Measurements from ENCODE around the gene EGLN1. TPM values are rescaled to one million over a fixed set of nuclear protein-coding genes. Genes with fewer than 3 reads are reported as not detected.
"Not testable (repeated sequence)": the region's sequence is repeated elsewhere in the genome, so short reads cannot be mapped to it uniquely, and the experiment has no call there.

Gene EGLN1
- total RNA-seq, 4 donors from 2014 or later: 36.6 to 48.5 (median 42.2) TPM

- DNase-seq: no peak
- Histone ChIP-seq H3K36me3 (no peaks in the 10 kb centered on the region), H3K27ac (no peak overlapping the region), H3K27me3 (no peaks in the 10 kb centered on the region), H3K4me3 (replicated peaks in 1 of 3) (no peak overlapping the region), H3K4me1 (no peaks in the 10 kb centered on the region), H3K9me3 (no peaks in the 10 kb centered on the region)
- intact Hi-C loops (cut with DNase I): no loop called here
- no peak for TF ChIP-seq CTCF (IDR thresholded peaks at IDR 0.05)
- no peak for TF ChIP-seq POLR2A (IDR thresholded peaks at IDR 0.05)
- 63 to 67% methylated on average over 2 of the region's 2 CpGs for WGBS, 2 donors
Measured at GRCh38 chr1:231460614-231461013, 38.5 kb upstream of the EGLN1 start.

- H3K4me3 ChIP-seq (replicated peaks in 1 of 3); H3K9me3 ChIP-seq; H3K27ac ChIP-seq; DNase-seq; H3K4me1 ChIP-seq; H3K36me3 ChIP-seq; H3K27me3 ChIP-seq; intact Hi-C loops (cut with DNase I): not testable (repeated sequence)
- 97 to 100% methylated on average over 1 of the region's 1 CpG for WGBS, 2 donors
Measured at GRCh38 chr1:231459438-231459837, 37.4 kb upstream of the EGLN1 start.

- intact Hi-C loops (cut with DNase I); H3K27ac ChIP-seq; H3K36me3 ChIP-seq; H3K27me3 ChIP-seq; H3K4me1 ChIP-seq; H3K9me3 ChIP-seq; DNase-seq; H3K4me3 ChIP-seq (replicated peaks in 1 of 3): not testable (repeated sequence)
Measured at GRCh38 chr1:231457956-231458355, 35.9 kb upstream of the EGLN1 start.

GRCh38 chr1:231454133-231454532, 32.0 kb upstream of the EGLN1 start:
- H3K4me3 ChIP-seq (replicated peaks in 1 of 3); H3K27ac ChIP-seq; DNase-seq; H3K36me3 ChIP-seq; H3K9me3 ChIP-seq; H3K27me3 ChIP-seq; H3K4me1 ChIP-seq; intact Hi-C loops (cut with DNase I): not testable (repeated sequence)
- WGBS, 2 donors: 92 to 93% methylated on average over 11 to 19 of the region's 29 CpGs

GRCh38 chr1:231446138-231446537, 24.1 kb upstream of the EGLN1 start:
- TF ChIP-seq POLR2A (IDR thresholded peaks at IDR 0.05): no peak
- no peak for TF ChIP-seq CTCF (IDR thresholded peaks at IDR 0.05)
- no peak overlapping the region for H3K4me3 ChIP-seq (replicated peaks in 1 of 3)
- no peak overlapping the region for H3K27ac ChIP-seq
- H3K4me1 ChIP-seq: no peaks in the 10 kb centered on the region
- H3K9me3 ChIP-seq: no peaks in the 10 kb centered on the region
- WGBS, 2 donors: 28 to 34% methylated on average over 5 of the region's 5 CpGs
- no peaks in the 10 kb centered on the region for H3K36me3 ChIP-seq
- intact Hi-C loops (cut with DNase I): no loop called here
- H3K27me3 ChIP-seq: no peaks in the 10 kb centered on the region
- DNase-seq: peak; percentile 6 to 8

GRCh38 chr1:231444059-231444458, 22.0 kb upstream of the EGLN1 start:
- Histone ChIP-seq H3K27me3 (no peaks in the 10 kb centered on the region), H3K4me1 (no peaks in the 10 kb centered on the region), H3K9me3 (no peaks in the 10 kb centered on the region), H3K36me3 (no peaks in the 10 kb centered on the region), H3K27ac (no peak overlapping the region), H3K4me3 (replicated peaks in 1 of 3) (no peak overlapping the region)
- TF ChIP-seq POLR2A (IDR thresholded peaks at IDR 0.05) (no peak), CTCF (IDR thresholded peaks at IDR 0.05) (no peak)
- intact Hi-C loops (cut with DNase I): no loop called here
- no peak for DNase-seq
- 70 to 86% methylated on average over 2 of the region's 2 CpGs for WGBS, 2 donors

GRCh38 chr1:231443363-231443762, 21.3 kb upstream of the EGLN1 start:
- Histone ChIP-seq H3K27ac (no peak overlapping the region), H3K27me3 (no peaks in the 10 kb centered on the region), H3K4me1 (no peaks in the 10 kb centered on the region), H3K36me3 (no peaks in the 10 kb centered on the region), H3K4me3 (replicated peaks in 1 of 3) (no peak overlapping the region), H3K9me3 (no peaks in the 10 kb centered on the region)
- 77 to 87% methylated on average over 2 of the region's 2 CpGs for WGBS, 2 donors
- TF ChIP-seq POLR2A (IDR thresholded peaks at IDR 0.05) (no peak), CTCF (IDR thresholded peaks at IDR 0.05) (no peak)
- intact Hi-C loops (cut with DNase I): no loop called here
- no peak for DNase-seq

Measured in thyroid gland (tissue), 4 donors.